ENCODE measurements around the gene PTPRD. TPM values are rescaled to one million over a fixed set of nuclear protein-coding genes. Genes with fewer than 3 reads are reported as not detected.
A peak's percentile ranks its signal among the peaks of the same experiment; 100 is the strongest.

The PTPRD gene
- total RNA-seq, 1 experiment from 2014 or later, result 69.6 TPM

DNA sequence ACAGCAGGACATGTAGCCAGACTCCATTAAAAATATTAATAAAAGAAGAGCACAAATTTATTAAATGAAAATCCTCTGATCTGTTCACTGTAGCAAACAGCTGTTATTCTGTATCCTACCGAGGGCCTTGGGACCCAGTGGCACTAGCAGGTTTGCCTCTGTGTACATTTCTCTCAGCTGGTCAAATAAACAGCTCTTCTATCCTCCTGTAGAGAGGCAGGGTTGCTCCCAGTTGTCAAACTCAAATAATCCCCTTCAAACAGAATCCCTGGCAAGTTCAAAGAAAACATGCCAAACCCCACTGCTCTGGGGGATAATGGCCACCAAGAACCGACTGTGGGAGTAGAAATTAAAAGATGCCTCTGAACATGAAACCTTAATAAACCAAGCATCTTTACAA is 1551.2 kb downstream of the PTPRD start (continued):
- TF ChIP-seq, protein P1, sequence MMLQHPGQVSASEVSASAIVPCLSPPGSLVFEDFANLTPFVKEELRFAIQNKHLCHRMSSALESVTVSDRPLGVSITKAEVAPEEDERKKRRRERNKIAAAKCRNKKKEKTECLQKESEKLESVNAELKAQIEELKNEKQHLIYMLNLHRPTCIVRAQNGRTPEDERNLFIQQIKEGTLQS (CRISPR knock-in tag; conservative IDR thresholded peaks at IDR 0.05), result no peak
- TF ChIP-seq, protein P2, sequence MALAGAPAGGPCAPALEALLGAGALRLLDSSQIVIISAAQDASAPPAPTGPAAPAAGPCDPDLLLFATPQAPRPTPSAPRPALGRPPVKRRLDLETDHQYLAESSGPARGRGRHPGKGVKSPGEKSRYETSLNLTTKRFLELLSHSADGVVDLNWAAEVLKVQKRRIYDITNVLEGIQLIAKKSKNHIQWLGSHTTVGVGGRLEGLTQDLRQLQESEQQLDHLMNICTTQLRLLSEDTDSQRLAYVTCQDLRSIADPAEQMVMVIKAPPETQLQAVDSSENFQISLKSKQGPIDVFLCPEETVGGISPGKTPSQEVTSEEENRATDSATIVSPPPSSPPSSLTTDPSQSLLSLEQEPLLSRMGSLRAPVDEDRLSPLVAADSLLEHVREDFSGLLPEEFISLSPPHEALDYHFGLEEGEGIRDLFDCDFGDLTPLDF (CRISPR knock-in tag; IDR thresholded peaks at IDR 0.05), result no peak

DNA sequence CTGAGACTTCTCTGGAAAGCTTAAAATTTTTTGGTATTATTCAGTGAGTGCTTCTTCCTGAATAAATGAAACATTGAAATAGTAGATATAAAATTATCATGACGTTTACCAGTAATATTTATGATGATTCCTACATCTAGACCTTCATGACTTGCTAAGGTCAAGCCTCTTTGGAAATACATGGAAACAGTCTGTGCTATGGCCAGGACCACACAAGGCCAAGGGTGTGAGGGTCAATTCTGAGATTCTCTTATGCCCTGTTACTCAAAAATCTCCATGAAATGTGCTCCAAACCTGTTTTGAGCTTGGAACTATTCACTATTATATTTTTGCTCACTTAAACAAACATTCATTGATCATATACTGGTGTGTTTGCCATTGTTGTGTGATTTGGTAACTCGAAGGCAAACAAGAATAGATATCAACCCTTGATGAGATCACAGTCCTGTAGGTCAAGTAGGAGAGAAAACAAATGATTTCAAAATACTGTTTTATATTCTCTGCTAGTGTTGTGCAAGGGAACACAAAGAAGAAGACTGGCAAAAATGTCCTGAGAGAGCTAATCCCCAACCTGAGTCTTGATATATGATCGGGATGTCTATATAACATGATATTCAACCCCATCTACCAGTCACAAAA is 1558.3 kb downstream of the PTPRD start:
- H3K4me1 Mint-ChIP-seq, result no peaks in the 10 kb centered on the region
- no peak for TF ChIP-seq CREM (CRISPR knock-in tag; IDR thresholded peaks at IDR 0.05)
- TF ChIP-seq, protein P3, sequence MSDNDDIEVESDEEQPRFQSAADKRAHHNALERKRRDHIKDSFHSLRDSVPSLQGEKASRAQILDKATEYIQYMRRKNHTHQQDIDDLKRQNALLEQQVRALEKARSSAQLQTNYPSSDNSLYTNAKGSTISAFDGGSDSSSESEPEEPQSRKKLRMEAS (CRISPR knock-in tag; IDR thresholded peaks at IDR 0.05), result no peak
- no peak for TF ChIP-seq ETV6 (CRISPR knock-in tag; IDR thresholded peaks at IDR 0.05)
- no peak for TF ChIP-seq SMAD3 (CRISPR knock-in tag; IDR thresholded peaks at IDR 0.05; ENCODE audit: borderline replicate concordance)
- TF ChIP-seq, protein P4, sequence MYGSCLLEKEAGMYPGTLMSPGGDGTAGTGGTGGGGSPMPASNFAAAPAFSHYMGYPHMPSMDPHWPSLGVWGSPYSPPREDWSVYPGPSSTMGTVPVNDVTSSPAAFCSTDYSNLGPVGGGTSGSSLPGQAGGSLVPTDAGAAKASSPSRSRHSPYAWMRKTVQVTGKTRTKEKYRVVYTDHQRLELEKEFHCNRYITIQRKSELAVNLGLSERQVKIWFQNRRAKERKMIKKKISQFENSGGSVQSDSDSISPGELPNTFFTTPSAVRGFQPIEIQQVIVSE (CRISPR knock-in tag; IDR thresholded peaks at IDR 0.05; ENCODE audit: borderline replicate concordance), result no peak
- no peak for TF ChIP-seq OVOL2 (CRISPR knock-in tag; IDR thresholded peaks at IDR 0.05; ENCODE audit: borderline replicate concordance)
- TF ChIP-seq, protein P5, sequence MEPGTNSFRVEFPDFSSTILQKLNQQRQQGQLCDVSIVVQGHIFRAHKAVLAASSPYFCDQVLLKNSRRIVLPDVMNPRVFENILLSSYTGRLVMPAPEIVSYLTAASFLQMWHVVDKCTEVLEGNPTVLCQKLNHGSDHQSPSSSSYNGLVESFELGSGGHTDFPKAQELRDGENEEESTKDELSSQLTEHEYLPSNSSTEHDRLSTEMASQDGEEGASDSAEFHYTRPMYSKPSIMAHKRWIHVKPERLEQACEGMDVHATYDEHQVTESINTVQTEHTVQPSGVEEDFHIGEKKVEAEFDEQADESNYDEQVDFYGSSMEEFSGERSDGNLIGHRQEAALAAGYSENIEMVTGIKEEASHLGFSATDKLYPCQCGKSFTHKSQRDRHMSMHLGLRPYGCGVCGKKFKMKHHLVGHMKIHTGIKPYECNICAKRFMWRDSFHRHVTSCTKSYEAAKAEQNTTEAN (CRISPR knock-in tag; IDR thresholded peaks at IDR 0.05), result no peak
- TF ChIP-seq HMGA2 (CRISPR knock-in tag; IDR thresholded peaks at IDR 0.05), result no peak
- DNase-seq (ENCODE audit: low spot score) (no peak), ATAC-seq (no peak)
- H3K4me3 Mint-ChIP-seq, result no peak overlapping the region
- no peaks in the 10 kb centered on the region for H3K27me3 Mint-ChIP-seq (ENCODE audit: low read depth)
- ChIA-PET POLR2A (no interaction called here), CTCF (no interaction called here)
- no peaks in the 10 kb centered on the region for H3K36me3 Mint-ChIP-seq
- H3K27ac Mint-ChIP-seq, result no peak overlapping the region
- no peaks in the 10 kb centered on the region for H3K9me3 Mint-ChIP-seq

DNA sequence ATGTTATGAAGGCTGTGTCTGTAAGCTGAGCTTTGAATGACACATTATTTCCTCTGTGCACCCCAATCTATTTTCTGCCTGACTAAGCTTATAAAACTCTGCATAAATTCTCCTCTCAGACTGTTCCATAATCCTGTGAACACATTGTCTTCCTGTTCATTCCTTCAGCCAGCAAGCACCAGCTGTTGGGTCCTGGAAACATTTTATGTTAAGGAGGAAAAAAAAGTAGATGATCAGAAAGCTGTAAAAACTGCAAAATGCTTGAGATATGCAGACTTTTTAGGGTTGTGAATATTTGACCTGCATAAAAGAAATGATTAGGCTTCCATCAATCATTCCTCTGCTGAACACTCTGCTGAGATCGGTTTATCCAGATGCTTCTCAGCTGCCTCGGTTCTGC is 1567.2 kb downstream of the PTPRD start:
- Mint-ChIP-seq H3K9me3 (no peaks in the 10 kb centered on the region), H3K36me3 (no peaks in the 10 kb centered on the region), H3K27ac (no peak overlapping the region), H3K27me3 (ENCODE audit: low read depth) (no peaks in the 10 kb centered on the region), H3K4me1 (peaks cover 4% of the 10 kb centered on the region; the same call in 1 of the 2 replicates), H3K4me3 (no peak overlapping the region)
- ChIA-PET CTCF (no interaction called here), POLR2A (no interaction called here)
- no peak for TF ChIP-seq SP1 (CRISPR knock-in tag; conservative IDR thresholded peaks at IDR 0.05)
- TF ChIP-seq NR3C1 (CRISPR knock-in tag; conservative IDR thresholded peaks at IDR 0.05; ENCODE audit: low read depth), result no peak
- no peak for TF ChIP-seq ZNF232 (CRISPR knock-in tag; IDR thresholded peaks at IDR 0.05)
- no peak for TF ChIP-seq ZNF671 (CRISPR knock-in tag; IDR thresholded peaks at IDR 0.05)
- no peak for DNase-seq (ENCODE audit: low spot score)
- no peak for ATAC-seq

DNA sequence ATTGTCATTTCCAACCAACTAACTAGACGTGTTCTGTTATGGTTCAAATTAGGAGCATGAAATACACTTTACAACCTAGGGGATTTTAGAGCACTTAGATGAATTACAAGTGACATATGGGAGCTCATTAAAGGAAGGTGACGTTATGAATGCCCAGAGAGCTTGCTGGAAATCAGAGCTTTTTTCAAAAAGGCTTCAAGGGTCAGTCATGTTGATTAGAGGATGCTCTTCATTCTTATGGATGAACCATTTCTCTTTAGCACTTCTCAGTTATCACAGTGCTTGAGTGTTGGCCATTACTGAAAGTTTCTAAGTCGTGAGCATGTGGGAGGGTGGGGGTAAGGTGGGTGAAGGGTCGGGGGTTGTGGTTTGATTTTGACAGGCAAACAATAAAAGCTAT is 1567.7 kb downstream of the PTPRD start:
- H3K9me3 Mint-ChIP-seq, result no peaks in the 10 kb centered on the region
- CTCF ChIA-PET, result no interaction called here
- ATAC-seq (peak; percentile 28; the same call in 1 of the 2 replicates), DNase-seq (ENCODE audit: low spot score) (no peak)
- no peak overlapping the region for H3K4me3 Mint-ChIP-seq
- POLR2A ChIA-PET, result no interaction called here
- H3K36me3 Mint-ChIP-seq, result no peaks in the 10 kb centered on the region
- H3K27ac Mint-ChIP-seq, result no peak overlapping the region
- H3K27me3 Mint-ChIP-seq (ENCODE audit: low read depth), result no peaks in the 10 kb centered on the region
- TF ChIP-seq, protein P6, sequence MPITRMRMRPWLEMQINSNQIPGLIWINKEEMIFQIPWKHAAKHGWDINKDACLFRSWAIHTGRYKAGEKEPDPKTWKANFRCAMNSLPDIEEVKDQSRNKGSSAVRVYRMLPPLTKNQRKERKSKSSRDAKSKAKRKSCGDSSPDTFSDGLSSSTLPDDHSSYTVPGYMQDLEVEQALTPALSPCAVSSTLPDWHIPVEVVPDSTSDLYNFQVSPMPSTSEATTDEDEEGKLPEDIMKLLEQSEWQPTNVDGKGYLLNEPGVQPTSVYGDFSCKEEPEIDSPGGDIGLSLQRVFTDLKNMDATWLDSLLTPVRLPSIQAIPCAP (CRISPR knock-in tag; IDR thresholded peaks at IDR 0.05), result no peak
- peaks cover 4% of the 10 kb centered on the region; the same call in 1 of the 2 replicates for H3K4me1 Mint-ChIP-seq
